HCT116 (cell line): ENCODE data around the gene POLR3A.

Experiments
- CEBPB ChIP-seq: IDR thresholded peaks from 2 replicates; pipeline ENCODE4 v1.6.1; 2012; ENCODE audit warnings: low read depth
- EZH2 ChIP-seq: fragments of 200-600 bp; sonication (generic); IDR thresholded peaks from 2 replicates; pipeline ENCODE4 v1.6.1; 2017; ENCODE audit warnings: antibody characterized with exemption, mixed run types
- EZH2phosphoT487 ChIP-seq: fragments of 200-600 bp; IDR thresholded peaks from 2 replicates; pipeline ENCODE4 v1.6.1; 2018; ENCODE audit warnings: antibody characterized with exemption, borderline replicate concordance
- JUND ChIP-seq: IDR thresholded peaks from 2 replicates; pipeline ENCODE4 v1.6.1; 2012
- POLR2A ChIP-seq: IDR thresholded peaks from 2 replicates; pipeline ENCODE4 v1.7.0; 2011; ENCODE audit warnings: borderline replicate concordance; ENCODE audit not compliant: insufficient read depth, insufficient read length; ENCODE audit errors: extremely low read depth
- POLR2AphosphoS5 ChIP-seq: IDR thresholded peaks from 2 replicates; pipeline ENCODE4 v1.6.1; 2011; ENCODE audit warnings: mild to moderate bottlenecking, low read depth, low read length, moderate library complexity
- RAD21 ChIP-seq: IDR thresholded peaks from 2 replicates; pipeline ENCODE4 v1.6.1; 2012; ENCODE audit warnings: low read depth, mild to moderate bottlenecking
- SIN3A ChIP-seq: IDR thresholded peaks from 2 replicates; pipeline ENCODE4 v1.6.1; 2012; ENCODE audit warnings: low read depth
- SP1 ChIP-seq: IDR thresholded peaks from 2 replicates; pipeline ENCODE4 v1.6.1; 2012; ENCODE audit warnings: low read depth
- SRF ChIP-seq: IDR thresholded peaks from 2 replicates; pipeline ENCODE4 v1.6.1; 2012; ENCODE audit warnings: low read depth
- TCF7L2 ChIP-seq: IDR thresholded peaks from 2 replicates; pipeline ENCODE4 v1.7.0; 2011; ENCODE audit warnings: borderline replicate concordance, inconsistent platforms; ENCODE audit not compliant: insufficient read depth, insufficient read length; ENCODE audit errors: extremely low read depth
- YY1 ChIP-seq: IDR thresholded peaks from 2 replicates; pipeline ENCODE4 v1.6.1; 2011; ENCODE audit warnings: low read length, low read depth, moderate library complexity, mild to moderate bottlenecking; ENCODE audit not compliant: insufficient replicate concordance; ENCODE audit errors: extremely low read depth
- TF ChIP-seq, protein P1 (sequence below): IDR thresholded peaks from 2 replicates; pipeline ENCODE4 v1.6.1; 2012; ENCODE audit warnings: low read depth
- TF ChIP-seq, protein P2 (sequence below), 3 experiments: fragments of 200-600 bp in 1 of 3; sonication (generic) in 1 of 3; IDR thresholded peaks in 2 of 3; conservative IDR thresholded peaks in 1 of 3; 2 replicates each; pipeline ENCODE4 v1.5.1; 2012 to 2017; ENCODE audit warnings: low read depth in 2 of 3, low read length in 2 of 3, antibody characterized with exemption in 1 of 3, borderline replicate concordance in 1 of 3, control low read depth in 1 of 3, mild to moderate bottlenecking in 1 of 3, mixed read lengths in 1 of 3, mixed run types in 1 of 3, moderate library complexity in 1 of 3; ENCODE audit not compliant: insufficient read depth in 1 of 3

DNA sequence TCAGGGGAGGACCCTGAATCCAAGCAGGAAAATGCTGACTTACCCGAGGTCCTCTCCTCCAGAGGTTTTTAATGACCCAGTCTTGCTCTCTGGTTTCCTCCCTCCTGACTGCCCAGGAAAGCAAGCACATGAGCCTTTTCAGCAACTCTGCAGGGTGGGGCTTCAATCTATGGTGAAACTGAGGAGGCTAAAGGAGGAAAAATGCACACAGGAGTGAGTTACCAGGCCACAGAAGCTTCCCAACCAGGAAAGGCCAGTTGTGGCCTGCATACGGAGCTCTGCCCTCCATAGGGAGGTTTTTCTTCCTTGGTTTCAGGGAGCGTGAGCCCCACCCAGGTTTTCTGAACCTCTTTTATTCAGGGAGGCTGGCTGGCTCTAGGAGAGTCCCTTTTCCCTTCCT is 88.7 kb downstream of the POLR3A start:
- TF ChIP-seq POLR2A: no peak
- no peak for TF ChIP-seq POLR2AphosphoS5
- TF ChIP-seq, protein P1, sequence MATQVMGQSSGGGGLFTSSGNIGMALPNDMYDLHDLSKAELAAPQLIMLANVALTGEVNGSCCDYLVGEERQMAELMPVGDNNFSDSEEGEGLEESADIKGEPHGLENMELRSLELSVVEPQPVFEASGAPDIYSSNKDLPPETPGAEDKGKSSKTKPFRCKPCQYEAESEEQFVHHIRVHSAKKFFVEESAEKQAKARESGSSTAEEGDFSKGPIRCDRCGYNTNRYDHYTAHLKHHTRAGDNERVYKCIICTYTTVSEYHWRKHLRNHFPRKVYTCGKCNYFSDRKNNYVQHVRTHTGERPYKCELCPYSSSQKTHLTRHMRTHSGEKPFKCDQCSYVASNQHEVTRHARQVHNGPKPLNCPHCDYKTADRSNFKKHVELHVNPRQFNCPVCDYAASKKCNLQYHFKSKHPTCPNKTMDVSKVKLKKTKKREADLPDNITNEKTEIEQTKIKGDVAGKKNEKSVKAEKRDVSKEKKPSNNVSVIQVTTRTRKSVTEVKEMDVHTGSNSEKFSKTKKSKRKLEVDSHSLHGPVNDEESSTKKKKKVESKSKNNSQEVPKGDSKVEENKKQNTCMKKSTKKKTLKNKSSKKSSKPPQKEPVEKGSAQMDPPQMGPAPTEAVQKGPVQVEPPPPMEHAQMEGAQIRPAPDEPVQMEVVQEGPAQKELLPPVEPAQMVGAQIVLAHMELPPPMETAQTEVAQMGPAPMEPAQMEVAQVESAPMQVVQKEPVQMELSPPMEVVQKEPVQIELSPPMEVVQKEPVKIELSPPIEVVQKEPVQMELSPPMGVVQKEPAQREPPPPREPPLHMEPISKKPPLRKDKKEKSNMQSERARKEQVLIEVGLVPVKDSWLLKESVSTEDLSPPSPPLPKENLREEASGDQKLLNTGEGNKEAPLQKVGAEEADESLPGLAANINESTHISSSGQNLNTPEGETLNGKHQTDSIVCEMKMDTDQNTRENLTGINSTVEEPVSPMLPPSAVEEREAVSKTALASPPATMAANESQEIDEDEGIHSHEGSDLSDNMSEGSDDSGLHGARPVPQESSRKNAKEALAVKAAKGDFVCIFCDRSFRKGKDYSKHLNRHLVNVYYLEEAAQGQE: no peak
- TF ChIP-seq SIN3A: no peak
- no peak for TF ChIP-seq RAD21
- TF ChIP-seq EZH2: no peak
- TF ChIP-seq, protein P2, sequence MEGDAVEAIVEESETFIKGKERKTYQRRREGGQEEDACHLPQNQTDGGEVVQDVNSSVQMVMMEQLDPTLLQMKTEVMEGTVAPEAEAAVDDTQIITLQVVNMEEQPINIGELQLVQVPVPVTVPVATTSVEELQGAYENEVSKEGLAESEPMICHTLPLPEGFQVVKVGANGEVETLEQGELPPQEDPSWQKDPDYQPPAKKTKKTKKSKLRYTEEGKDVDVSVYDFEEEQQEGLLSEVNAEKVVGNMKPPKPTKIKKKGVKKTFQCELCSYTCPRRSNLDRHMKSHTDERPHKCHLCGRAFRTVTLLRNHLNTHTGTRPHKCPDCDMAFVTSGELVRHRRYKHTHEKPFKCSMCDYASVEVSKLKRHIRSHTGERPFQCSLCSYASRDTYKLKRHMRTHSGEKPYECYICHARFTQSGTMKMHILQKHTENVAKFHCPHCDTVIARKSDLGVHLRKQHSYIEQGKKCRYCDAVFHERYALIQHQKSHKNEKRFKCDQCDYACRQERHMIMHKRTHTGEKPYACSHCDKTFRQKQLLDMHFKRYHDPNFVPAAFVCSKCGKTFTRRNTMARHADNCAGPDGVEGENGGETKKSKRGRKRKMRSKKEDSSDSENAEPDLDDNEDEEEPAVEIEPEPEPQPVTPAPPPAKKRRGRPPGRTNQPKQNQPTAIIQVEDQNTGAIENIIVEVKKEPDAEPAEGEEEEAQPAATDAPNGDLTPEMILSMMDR (IDR thresholded peaks at IDR 0.05 in 2 of 3, conservative IDR thresholded peaks at IDR 0.05 in 1 of 3; ENCODE audit: borderline replicate concordance in 1 of 3, insufficient read depth in 1 of 3, low read depth in 2 of 3, low read length in 2 of 3): no peak
- TF ChIP-seq CEBPB: no peak
- no peak for TF ChIP-seq SRF
- no peak for TF ChIP-seq EZH2phosphoT487
- no peak for TF ChIP-seq SP1
- no peak for TF ChIP-seq YY1
- TF ChIP-seq JUND: no peak
- TF ChIP-seq TCF7L2: no peak
